Activated T-cell treated with anti-CD3 and anti-CD28 coated beads for 48 hours (primary cell): ENCODE results near the gene MTHFS.

Source experiments
- DNase-seq: peaks from one replicate; pipeline ENCODE4 v3.0.0-alpha.2; 2020; ENCODE audit warnings: low read depth

Gene MTHFS

GRCh38 chr15:79875213-79875612 lies 21.6 kb downstream of the MTHFS start:
- DNase-seq, result no peak

- no peak for DNase-seq
These were observed 22.6 kb downstream of the MTHFS start for GRCh38 chr15:79874242-79874641.

- DNase-seq, result no peak
These were observed 24.3 kb downstream of the MTHFS start for GRCh38 chr15:79872358-79873017.

- DNase-seq, result no peak
These were observed 28.3 kb downstream of the MTHFS start for GRCh38 chr15:79868554-79868953.

GRCh38 chr15:79863886-79864285 lies 32.9 kb downstream of the MTHFS start:
- DNase-seq, result no peak

GRCh38 chr15:79862191-79862590 lies 34.6 kb downstream of the MTHFS start:
- no peak for DNase-seq

GRCh38 chr15:79860661-79861060 lies 36.2 kb downstream of the MTHFS start:
- DNase-seq, result no peak

GRCh38 chr15:79858469-79858868 lies 38.3 kb downstream of the MTHFS start:
- DNase-seq, result no peak

- peak; percentile 62 for DNase-seq
These were observed 43.1 kb downstream of the MTHFS start for GRCh38 chr15:79853492-79854328.

GRCh38 chr15:79849789-79850188 lies 47.0 kb downstream of the MTHFS start:
- DNase-seq, result no peak

GRCh38 chr15:79846539-79846938 lies 50.3 kb downstream of the MTHFS start:
- no peak for DNase-seq

GRCh38 chr15:79844221-79844620 lies 52.6 kb downstream of the MTHFS start:
- DNase-seq, result no peak

- DNase-seq, result no peak
These were observed 59.0 kb downstream of the MTHFS start for GRCh38 chr15:79837846-79838245.

GRCh38 chr15:79834495-79834894 lies 62.3 kb downstream of the MTHFS start:
- DNase-seq, result no peak

- no peak for DNase-seq
These were observed 64.3 kb downstream of the MTHFS start for GRCh38 chr15:79832367-79833120.

- DNase-seq, result no peak
These were observed 65.2 kb downstream of the MTHFS start for GRCh38 chr15:79831604-79832003.

GRCh38 chr15:79829950-79830349 lies 66.9 kb downstream of the MTHFS start:
- no peak for DNase-seq

- DNase-seq, result no peak
These were observed 68.4 kb downstream of the MTHFS start for GRCh38 chr15:79828447-79828846.

GRCh38 chr15:79826800-79827199 lies 70.0 kb downstream of the MTHFS start:
- no peak for DNase-seq

- no peak for DNase-seq
These were observed 72.6 kb downstream of the MTHFS start for GRCh38 chr15:79824136-79824701.

- DNase-seq, result no peak
These were observed 76.0 kb downstream of the MTHFS start for GRCh38 chr15:79820820-79821219.

- DNase-seq, result no peak
These were observed 76.6 kb downstream of the MTHFS start for GRCh38 chr15:79820176-79820575.

- DNase-seq, result no peak
These were observed 80.2 kb downstream of the MTHFS start for GRCh38 chr15:79816571-79816970.
